DOHH2 (cell line): ENCODE measurements around the gene RHOBTB3.

ENCODE experiments used
- CTCF ChIP-seq: fragments of 200-600 bp; sonication (generic); IDR thresholded peaks from one replicate; pipeline ENCODE4 v1.5.1; 2014; ENCODE audit warnings: antibody characterized with exemption, mild to moderate bottlenecking, low read depth, low read length; ENCODE audit not compliant: poor library complexity, severe bottlenecking
- EZH2phosphoT487 ChIP-seq: fragments of 200-600 bp; sonication (generic); IDR thresholded peaks from 2 replicates; pipeline ENCODE4 v1.6.1; 2017; ENCODE audit warnings: borderline replicate concordance, mild to moderate bottlenecking, antibody characterized with exemption, low read length, moderate library complexity, mixed read lengths

GRCh38 chr5:95801532-95801931 is 70.4 kb downstream of the RHOBTB3 start:
- no peak for TF ChIP-seq CTCF
- TF ChIP-seq EZH2phosphoT487: no peak
